ENCODE measurements around the gene EXOC3L1.

The EXOC3L1 gene

DNA sequence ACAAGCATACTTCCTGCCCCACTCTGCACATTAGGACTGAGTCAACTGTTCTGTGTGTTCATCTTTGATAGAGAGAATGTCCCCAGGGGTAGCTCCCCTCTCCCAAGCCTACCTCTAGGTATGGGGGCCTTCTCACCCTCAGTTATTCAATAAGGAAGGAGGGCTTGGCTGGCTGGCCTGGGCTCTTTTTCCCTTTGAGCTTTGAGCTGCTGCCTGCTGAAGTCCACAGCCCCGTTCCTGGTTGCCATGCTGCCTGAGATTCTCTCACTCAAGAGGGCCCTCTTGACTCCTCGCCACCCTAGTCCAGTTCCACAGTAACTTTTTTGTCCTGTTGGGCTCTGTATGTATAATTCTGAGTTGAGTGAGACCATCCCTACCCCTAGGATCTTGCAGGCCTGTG lies 44.2 kb downstream of the EXOC3L1 start:
- TF ChIP-seq, protein P1, sequence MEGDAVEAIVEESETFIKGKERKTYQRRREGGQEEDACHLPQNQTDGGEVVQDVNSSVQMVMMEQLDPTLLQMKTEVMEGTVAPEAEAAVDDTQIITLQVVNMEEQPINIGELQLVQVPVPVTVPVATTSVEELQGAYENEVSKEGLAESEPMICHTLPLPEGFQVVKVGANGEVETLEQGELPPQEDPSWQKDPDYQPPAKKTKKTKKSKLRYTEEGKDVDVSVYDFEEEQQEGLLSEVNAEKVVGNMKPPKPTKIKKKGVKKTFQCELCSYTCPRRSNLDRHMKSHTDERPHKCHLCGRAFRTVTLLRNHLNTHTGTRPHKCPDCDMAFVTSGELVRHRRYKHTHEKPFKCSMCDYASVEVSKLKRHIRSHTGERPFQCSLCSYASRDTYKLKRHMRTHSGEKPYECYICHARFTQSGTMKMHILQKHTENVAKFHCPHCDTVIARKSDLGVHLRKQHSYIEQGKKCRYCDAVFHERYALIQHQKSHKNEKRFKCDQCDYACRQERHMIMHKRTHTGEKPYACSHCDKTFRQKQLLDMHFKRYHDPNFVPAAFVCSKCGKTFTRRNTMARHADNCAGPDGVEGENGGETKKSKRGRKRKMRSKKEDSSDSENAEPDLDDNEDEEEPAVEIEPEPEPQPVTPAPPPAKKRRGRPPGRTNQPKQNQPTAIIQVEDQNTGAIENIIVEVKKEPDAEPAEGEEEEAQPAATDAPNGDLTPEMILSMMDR (IDR thresholded peaks at IDR 0.05; ENCODE audit: borderline replicate concordance, insufficient read depth, low read depth, low read length), result no peak
- H3K4me3 ChIP-seq (ENCODE audit: low read depth, low read length), result no peak overlapping the region

DNA sequence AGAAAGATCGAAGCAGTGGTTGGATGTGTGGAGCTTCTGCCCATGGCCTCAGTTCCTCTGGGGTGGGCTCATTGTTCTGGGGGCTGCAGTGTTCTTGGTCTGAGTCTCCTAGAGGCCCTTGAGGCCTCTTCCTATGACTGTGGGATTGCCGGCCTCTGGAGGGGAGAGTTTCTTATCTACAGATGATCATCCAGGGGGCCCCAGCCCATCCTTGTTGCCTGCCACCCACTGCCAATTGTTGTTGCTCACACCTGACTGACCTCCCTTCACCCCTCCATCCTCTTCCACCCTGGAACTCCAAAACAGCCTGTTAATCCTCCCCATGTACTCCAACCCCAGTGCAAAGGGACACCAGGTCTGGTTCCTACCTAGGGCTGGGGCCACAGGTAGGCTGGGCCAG lies 45.0 kb downstream of the EXOC3L1 start:
- TF ChIP-seq, protein P1 (IDR thresholded peaks at IDR 0.05; ENCODE audit: borderline replicate concordance, insufficient read depth, low read depth, low read length), result no peak
- H3K4me3 ChIP-seq (ENCODE audit: low read depth, low read length), result no peak overlapping the region

DNA sequence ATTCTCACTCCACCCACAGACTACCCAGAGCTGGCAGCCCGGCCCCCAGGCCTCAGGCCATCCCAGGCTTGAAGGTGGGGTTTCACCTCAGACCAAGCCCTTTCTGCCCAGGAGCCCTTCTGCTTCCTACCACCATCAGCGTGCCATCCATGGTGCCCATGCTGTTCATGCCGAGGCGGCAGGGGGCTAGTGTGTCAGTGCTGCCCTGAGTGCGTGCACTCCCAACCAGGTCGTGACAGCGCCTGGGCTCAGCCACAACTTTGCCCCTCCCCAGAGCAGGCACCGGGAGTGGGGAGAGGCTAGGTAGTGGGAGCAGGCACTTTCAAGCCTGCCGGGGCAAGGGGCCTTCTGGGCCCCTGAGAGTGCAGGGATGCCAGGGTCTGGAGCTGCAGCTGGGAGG lies 47.6 kb downstream of the EXOC3L1 start:
- H3K4me3 ChIP-seq (ENCODE audit: low read depth, low read length), result no peak overlapping the region
- TF ChIP-seq, protein P1 (IDR thresholded peaks at IDR 0.05; ENCODE audit: borderline replicate concordance, insufficient read depth, low read depth, low read length), result no peak

DNA sequence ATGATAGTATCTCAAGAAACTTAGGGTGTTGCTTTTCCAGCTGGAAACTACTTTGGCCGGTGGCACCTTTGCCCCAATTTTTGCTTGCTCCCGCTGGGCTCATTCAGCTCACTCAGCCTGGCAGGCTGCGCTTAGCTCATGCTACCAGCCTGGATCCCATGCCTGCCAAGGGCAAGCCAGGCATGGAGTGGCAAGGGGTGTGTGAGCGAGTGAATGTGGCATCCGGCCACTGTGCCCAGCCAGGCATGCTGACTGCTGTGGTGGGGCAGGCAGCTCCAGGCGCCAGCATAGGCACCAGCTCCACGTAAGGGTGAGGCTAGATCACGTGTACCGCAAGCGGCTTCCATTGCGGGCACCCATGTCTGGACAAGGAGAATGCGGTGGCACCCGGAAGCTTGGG lies 48.5 kb downstream of the EXOC3L1 start:
- no peak overlapping the region for H3K4me3 ChIP-seq (ENCODE audit: low read depth, low read length)
- TF ChIP-seq, protein P1 (IDR thresholded peaks at IDR 0.05; ENCODE audit: borderline replicate concordance, insufficient read depth, low read depth, low read length), result no peak

DNA sequence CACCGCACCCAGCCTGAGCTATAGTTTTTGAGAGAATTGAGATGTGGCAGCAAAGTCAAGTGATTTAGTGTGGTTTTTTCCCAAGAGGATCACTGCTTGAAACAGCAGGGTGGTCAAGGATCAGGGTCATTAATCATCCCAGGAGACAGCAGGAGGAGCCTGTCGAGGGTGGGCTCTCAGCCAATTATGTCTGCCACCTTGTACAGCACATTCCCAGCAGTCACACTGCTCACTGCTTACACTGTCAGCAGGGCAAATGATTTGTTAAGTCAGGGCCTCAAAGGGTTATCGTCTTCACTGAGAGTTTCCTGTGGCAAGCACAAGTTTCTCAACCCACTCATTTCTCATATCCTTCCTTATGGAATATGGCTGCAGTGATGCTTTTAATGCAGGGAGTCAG lies 52.3 kb downstream of the EXOC3L1 start:
- H3K4me3 ChIP-seq (ENCODE audit: low read depth, low read length), result no peak overlapping the region
- TF ChIP-seq, protein P1 (IDR thresholded peaks at IDR 0.05; ENCODE audit: borderline replicate concordance, insufficient read depth, low read depth, low read length), result no peak

Measured in GM12875 (cell line).